SK-N-MC (cell line): ENCODE data around the gene MAVS.
"Not testable (repeated sequence)": the region's sequence is repeated elsewhere in the genome, so short reads cannot be mapped to it uniquely, and the experiment has no call there.

Experiments used
- EZH2 ChIP-seq: fragments of 200-600 bp; sonication (generic); IDR thresholded peaks from one replicate; pipeline ENCODE4 v1.6.1; 2017; ENCODE audit warnings: antibody characterized with exemption
- FOXP2 ChIP-seq: optimal IDR thresholded peaks from 2 replicates; pipeline ENCODE3; 2011; ENCODE audit warnings: mild to moderate bottlenecking, moderate library complexity; ENCODE audit not compliant: insufficient read depth; ENCODE audit errors: extremely low read length, control extremely low read depth
- POLR2AphosphoS5 ChIP-seq: IDR thresholded peaks from 2 replicates; pipeline ENCODE4 v1.6.1; 2012; ENCODE audit warnings: mild to moderate bottlenecking, low read depth, low read length, borderline replicate concordance

GRCh38 chr20:3840201-3840600 is 6.4 kb upstream of the MAVS start:
- not testable (repeated sequence) for TF ChIP-seq EZH2, FOXP2, POLR2AphosphoS5
